ENCODE measurements around the gene NINJ1.
"Not testable (repeated sequence)": the region's sequence is repeated elsewhere in the genome, so short reads cannot be mapped to it uniquely, and the experiment has no call there.

Gene NINJ1

GRCh38 chr9:93118863-93119702 is 15.0 kb downstream of the NINJ1 start:
- no peak for DNase-seq

- DNase-seq = no peak
Observed at GRCh38 chr9:93117924-93118862, 15.9 kb downstream of the NINJ1 start.

- DNase-seq = not testable (repeated sequence)
Observed at GRCh38 chr9:93117521-93117920, 16.5 kb downstream of the NINJ1 start.

- DNase-seq = no peak
Observed at GRCh38 chr9:93116072-93116961, 17.7 kb downstream of the NINJ1 start.

GRCh38 chr9:93115486-93116071 is 18.5 kb downstream of the NINJ1 start:
- DNase-seq = no peak

- no peak for DNase-seq
Observed at GRCh38 chr9:93114984-93115335, 19.1 kb downstream of the NINJ1 start.

GRCh38 chr9:93114169-93114983 is 19.7 kb downstream of the NINJ1 start:
- DNase-seq = no peak

GRCh38 chr9:93112864-93113389 is 21.1 kb downstream of the NINJ1 start:
- no peak for DNase-seq

- DNase-seq = no peak
Observed at GRCh38 chr9:93112116-93112863, 21.8 kb downstream of the NINJ1 start.

- no peak for DNase-seq
Observed at GRCh38 chr9:93111371-93112115, 22.5 kb downstream of the NINJ1 start.

- DNase-seq = no peak
Observed at GRCh38 chr9:93111001-93111370, 23.1 kb downstream of the NINJ1 start.

- no peak for DNase-seq
Observed at GRCh38 chr9:93110311-93110855, 23.7 kb downstream of the NINJ1 start.

GRCh38 chr9:93108291-93109041 is 25.6 kb downstream of the NINJ1 start:
- DNase-seq = no peak

GRCh38 chr9:93107825-93108161 is 26.3 kb downstream of the NINJ1 start:
- DNase-seq = no peak

GRCh38 chr9:93107151-93107824 is 26.8 kb downstream of the NINJ1 start:
- no peak for DNase-seq

GRCh38 chr9:93105620-93106019 is 28.4 kb downstream of the NINJ1 start:
- DNase-seq = no peak

- not testable (repeated sequence) for DNase-seq
Observed at GRCh38 chr9:93101086-93101485, 33.0 kb downstream of the NINJ1 start.

GRCh38 chr9:93100276-93100636 is 33.8 kb downstream of the NINJ1 start:
- no peak for DNase-seq

Measured in NCI-H187 (cell line).